Neuron (in vitro differentiated cells): Measurements from ENCODE around the gene MYL10.
"Not testable (repeated sequence)": the region's sequence is repeated elsewhere in the genome, so short reads cannot be mapped to it uniquely, and the experiment has no call there.

Experiments
- H2AFZ ChIP-seq: one replicate; pipeline ENCODE4 v1.6.1; 2013; ENCODE audit warnings: low read depth, mild to moderate bottlenecking, inconsistent platforms, low read length, moderate library complexity
- H3K27me3 ChIP-seq: one replicate; pipeline ENCODE4 v1.6.1; 2013; ENCODE audit warnings: low read length; ENCODE audit not compliant: insufficient read depth
- H3K36me3 ChIP-seq: one replicate; pipeline ENCODE4 v1.6.1; 2013; ENCODE audit warnings: low read length; ENCODE audit not compliant: insufficient read depth
- H3K4me1 ChIP-seq: one replicate; pipeline ENCODE4 v1.6.1; 2013; ENCODE audit warnings: low read length; ENCODE audit not compliant: insufficient read depth
- H3K4me3 ChIP-seq: 2 replicates; pipeline ENCODE4 v1.5.1; 2013; ENCODE audit warnings: mild to moderate bottlenecking, low read length, moderate library complexity
- H3K9me3 ChIP-seq: one replicate; pipeline ENCODE4 v1.6.1; 2013; ENCODE audit warnings: low read length

MYL10 gene

GRCh38 chr7:101667399-101667798 lies 38.3 kb upstream of the MYL10 start:
- Histone ChIP-seq H3K9me3 (peaks cover 4% of the 10 kb centered on the region), H3K36me3 (no peaks in the 10 kb centered on the region), H3K27me3 (no peaks in the 10 kb centered on the region), H2AFZ (no peak overlapping the region), H3K4me1 (peaks cover 6% of the 10 kb centered on the region), H3K4me3 (no peak overlapping the region)

- Histone ChIP-seq H3K36me3 (no peaks in the 10 kb centered on the region), H3K27me3 (no peaks in the 10 kb centered on the region), H3K4me1 (peaks cover 6% of the 10 kb centered on the region), H3K4me3 (no peak overlapping the region), H2AFZ (no peak overlapping the region), H3K9me3 (peaks cover 4% of the 10 kb centered on the region)
These were observed 37.6 kb upstream of the MYL10 start for GRCh38 chr7:101666741-101667140.

- H3K27me3 ChIP-seq, result no peaks in the 10 kb centered on the region
- no peaks in the 10 kb centered on the region for H3K36me3 ChIP-seq
- no peak overlapping the region for H2AFZ ChIP-seq
- H3K4me3 ChIP-seq, result no peak overlapping the region
- peaks cover 6% of the 10 kb centered on the region for H3K4me1 ChIP-seq
- H3K9me3 ChIP-seq, result peaks cover 4% of the 10 kb centered on the region
These were observed 37.2 kb upstream of the MYL10 start for GRCh38 chr7:101666293-101666692.

GRCh38 chr7:101664893-101665471 lies 35.9 kb upstream of the MYL10 start:
- Histone ChIP-seq H3K4me1 (peaks cover 6% of the 10 kb centered on the region), H2AFZ (no peak overlapping the region), H3K4me3 (no peak overlapping the region), H3K9me3 (peaks cover 4% of the 10 kb centered on the region), H3K36me3 (no peaks in the 10 kb centered on the region), H3K27me3 (no peaks in the 10 kb centered on the region)

GRCh38 chr7:101664436-101664835 lies 35.3 kb upstream of the MYL10 start:
- H3K4me3 ChIP-seq, result no peak overlapping the region
- no peaks in the 10 kb centered on the region for H3K27me3 ChIP-seq
- peaks cover 6% of the 10 kb centered on the region for H3K4me1 ChIP-seq
- no peak overlapping the region for H2AFZ ChIP-seq
- H3K9me3 ChIP-seq, result peaks cover 4% of the 10 kb centered on the region
- H3K36me3 ChIP-seq, result no peaks in the 10 kb centered on the region

GRCh38 chr7:101663747-101664146 lies 34.7 kb upstream of the MYL10 start:
- Histone ChIP-seq H3K4me3 (no peak overlapping the region), H2AFZ (no peak overlapping the region), H3K4me1 (peaks cover 6% of the 10 kb centered on the region), H3K36me3 (no peaks in the 10 kb centered on the region), H3K27me3 (no peaks in the 10 kb centered on the region), H3K9me3 (peaks cover under 1% of the 10 kb centered on the region)

- Histone ChIP-seq H3K4me3 (no peak overlapping the region), H2AFZ (no peak overlapping the region), H3K9me3 (no peaks in the 10 kb centered on the region), H3K27me3 (no peaks in the 10 kb centered on the region), H3K4me1 (peaks cover 6% of the 10 kb centered on the region), H3K36me3 (no peaks in the 10 kb centered on the region)
These were observed 33.4 kb upstream of the MYL10 start for GRCh38 chr7:101662447-101662998.

GRCh38 chr7:101659706-101660105 lies 30.6 kb upstream of the MYL10 start:
- H3K9me3 ChIP-seq, result no peaks in the 10 kb centered on the region
- no peak overlapping the region for H2AFZ ChIP-seq
- no peaks in the 10 kb centered on the region for H3K36me3 ChIP-seq
- no peaks in the 10 kb centered on the region for H3K27me3 ChIP-seq
- H3K4me3 ChIP-seq, result no peak overlapping the region
- peaks cover 5% of the 10 kb centered on the region for H3K4me1 ChIP-seq

GRCh38 chr7:101657171-101657570 lies 28.1 kb upstream of the MYL10 start:
- no peaks in the 10 kb centered on the region for H3K27me3 ChIP-seq
- no peaks in the 10 kb centered on the region for H3K9me3 ChIP-seq
- no peak overlapping the region for H2AFZ ChIP-seq

GRCh38 chr7:101651112-101651511 lies 22.0 kb upstream of the MYL10 start:
- no peaks in the 10 kb centered on the region for H3K9me3 ChIP-seq
- H3K27me3 ChIP-seq, result no peaks in the 10 kb centered on the region
- H3K36me3 ChIP-seq, result no peaks in the 10 kb centered on the region
- no peak overlapping the region for H2AFZ ChIP-seq
- H3K4me1 ChIP-seq, result no peaks in the 10 kb centered on the region
- no peak overlapping the region for H3K4me3 ChIP-seq

More at GRCh38 chr7:101657171-101657570, 28.1 kb upstream of the MYL10 start:
- Histone ChIP-seq H3K4me3 (no peak overlapping the region), H3K36me3 (no peaks in the 10 kb centered on the region), H3K4me1 (no peaks in the 10 kb centered on the region)

GRCh38 chr7:101650579-101651081 lies 21.5 kb upstream of the MYL10 start:
- Histone ChIP-seq H3K4me3 (no peak overlapping the region), H3K9me3 (no peaks in the 10 kb centered on the region), H3K4me1 (no peaks in the 10 kb centered on the region), H3K36me3 (no peaks in the 10 kb centered on the region), H3K27me3 (no peaks in the 10 kb centered on the region), H2AFZ (no peak overlapping the region)

- not testable (repeated sequence) for H2AFZ ChIP-seq, H3K27me3 ChIP-seq, H3K4me1 ChIP-seq, H3K36me3 ChIP-seq, H3K4me3 ChIP-seq, H3K9me3 ChIP-seq
These were observed 18.8 kb upstream of the MYL10 start for GRCh38 chr7:101647876-101648275.

- H3K36me3 ChIP-seq, result no peaks in the 10 kb centered on the region
- no peaks in the 10 kb centered on the region for H3K9me3 ChIP-seq
- H3K4me1 ChIP-seq, result no peaks in the 10 kb centered on the region
- H2AFZ ChIP-seq, result no peak overlapping the region
- no peak overlapping the region for H3K4me3 ChIP-seq
- no peaks in the 10 kb centered on the region for H3K27me3 ChIP-seq
These were observed 16.9 kb upstream of the MYL10 start for GRCh38 chr7:101645951-101646350.

- Histone ChIP-seq H3K27me3 (no peaks in the 10 kb centered on the region), H3K9me3 (no peaks in the 10 kb centered on the region), H3K4me1 (no peaks in the 10 kb centered on the region), H2AFZ (no peak overlapping the region), H3K36me3 (no peaks in the 10 kb centered on the region), H3K4me3 (no peak overlapping the region)
These were observed 15.8 kb upstream of the MYL10 start for GRCh38 chr7:101644879-101645278.
